ENCODE results near the gene PLAGL2. TPM values are rescaled to one million over a fixed set of nuclear protein-coding genes. Genes with fewer than 3 reads are reported as not detected.

Gene PLAGL2
- total RNA-seq, 1 donor from 2014 or later: 11.8 TPM

DNA sequence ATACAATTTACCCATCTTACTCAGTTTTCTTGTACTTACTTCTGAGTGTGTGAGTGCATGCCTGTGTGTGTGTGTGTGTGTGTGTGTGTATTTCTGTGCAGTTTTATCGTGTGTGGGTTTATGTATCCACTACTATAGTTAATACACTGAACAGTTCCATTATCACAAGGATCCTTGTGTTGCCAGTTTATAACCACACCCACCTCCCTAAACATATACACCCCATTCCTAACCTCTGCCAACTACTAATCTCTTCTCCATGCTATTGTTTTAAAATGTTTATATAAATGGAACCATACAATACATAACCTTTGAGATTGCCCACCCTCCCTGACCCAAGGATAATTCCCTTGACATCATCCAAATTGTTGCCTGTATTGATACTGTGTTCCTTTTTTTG is 18.8 kb upstream of the PLAGL2 start:
- Mint-ChIP-seq H3K9me3 (ENCODE audit: unreplicated experiment) (no peaks in the 10 kb centered on the region), H3K36me3 (ENCODE audit: unreplicated experiment) (peaks cover 28% of the 10 kb centered on the region), H3K27ac (ENCODE audit: unreplicated experiment) (no peak overlapping the region), H3K4me1 (ENCODE audit: unreplicated experiment) (no peaks in the 10 kb centered on the region), H3K4me3 (ENCODE audit: unreplicated experiment) (no peak overlapping the region), H3K27me3 (ENCODE audit: unreplicated experiment) (no peaks in the 10 kb centered on the region)
- TF ChIP-seq, protein P1, sequence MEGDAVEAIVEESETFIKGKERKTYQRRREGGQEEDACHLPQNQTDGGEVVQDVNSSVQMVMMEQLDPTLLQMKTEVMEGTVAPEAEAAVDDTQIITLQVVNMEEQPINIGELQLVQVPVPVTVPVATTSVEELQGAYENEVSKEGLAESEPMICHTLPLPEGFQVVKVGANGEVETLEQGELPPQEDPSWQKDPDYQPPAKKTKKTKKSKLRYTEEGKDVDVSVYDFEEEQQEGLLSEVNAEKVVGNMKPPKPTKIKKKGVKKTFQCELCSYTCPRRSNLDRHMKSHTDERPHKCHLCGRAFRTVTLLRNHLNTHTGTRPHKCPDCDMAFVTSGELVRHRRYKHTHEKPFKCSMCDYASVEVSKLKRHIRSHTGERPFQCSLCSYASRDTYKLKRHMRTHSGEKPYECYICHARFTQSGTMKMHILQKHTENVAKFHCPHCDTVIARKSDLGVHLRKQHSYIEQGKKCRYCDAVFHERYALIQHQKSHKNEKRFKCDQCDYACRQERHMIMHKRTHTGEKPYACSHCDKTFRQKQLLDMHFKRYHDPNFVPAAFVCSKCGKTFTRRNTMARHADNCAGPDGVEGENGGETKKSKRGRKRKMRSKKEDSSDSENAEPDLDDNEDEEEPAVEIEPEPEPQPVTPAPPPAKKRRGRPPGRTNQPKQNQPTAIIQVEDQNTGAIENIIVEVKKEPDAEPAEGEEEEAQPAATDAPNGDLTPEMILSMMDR (IDR thresholded peaks at IDR 0.05): no peak
- DNase-seq (ENCODE audit: extremely low spot score, unreplicated experiment): no peak

GRCh38 chr20:32224463-32224862 is 16.9 kb upstream of the PLAGL2 start:
- Mint-ChIP-seq H3K4me1 (ENCODE audit: unreplicated experiment) (no peaks in the 10 kb centered on the region), H3K27me3 (ENCODE audit: unreplicated experiment) (no peaks in the 10 kb centered on the region), H3K36me3 (ENCODE audit: unreplicated experiment) (peaks cover 30% of the 10 kb centered on the region), H3K4me3 (ENCODE audit: unreplicated experiment) (no peak overlapping the region), H3K27ac (ENCODE audit: unreplicated experiment) (no peak overlapping the region), H3K9me3 (ENCODE audit: unreplicated experiment) (no peaks in the 10 kb centered on the region)
- TF ChIP-seq, protein P1 (IDR thresholded peaks at IDR 0.05): no peak
- DNase-seq (ENCODE audit: extremely low spot score, unreplicated experiment): no peak

DNA sequence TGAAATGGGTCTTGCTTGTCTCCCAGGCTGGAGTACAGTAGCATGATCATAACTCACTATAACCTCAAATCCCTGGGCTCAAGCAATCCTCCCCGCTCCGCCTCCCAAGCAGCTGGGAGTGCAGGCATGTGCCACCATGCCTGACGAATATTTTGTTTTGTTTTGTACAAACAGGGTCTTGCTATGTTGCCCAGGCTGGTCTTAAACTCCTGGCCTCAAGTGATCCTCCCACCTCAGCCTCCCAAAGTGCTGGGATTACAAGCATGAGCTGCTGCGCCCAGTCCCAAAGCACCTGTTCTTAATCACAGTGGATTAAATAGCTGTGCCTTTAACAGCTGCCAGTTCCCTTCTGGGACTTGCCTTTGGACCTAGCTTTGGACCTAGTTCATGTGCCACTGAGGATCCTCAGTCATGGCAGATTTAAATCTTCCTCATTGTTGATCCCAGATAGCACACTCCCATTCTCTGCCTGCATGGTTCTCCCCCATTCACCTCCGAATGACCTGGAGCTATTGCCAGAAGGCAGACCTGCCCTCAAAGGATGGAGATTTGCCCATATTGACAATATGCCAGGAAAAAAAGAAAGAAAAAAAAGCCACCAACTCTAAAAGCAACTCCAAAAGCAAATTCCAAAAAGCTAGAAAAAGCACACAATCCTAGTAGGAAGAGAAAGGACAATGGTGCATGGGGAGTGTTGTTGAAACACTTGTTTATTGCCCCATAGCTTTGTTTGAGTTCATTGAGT is 10.8 kb upstream of the PLAGL2 start:
- no peaks in the 10 kb centered on the region for H3K9me3 Mint-ChIP-seq (ENCODE audit: unreplicated experiment)
- H3K4me1 Mint-ChIP-seq (ENCODE audit: unreplicated experiment): no peaks in the 10 kb centered on the region
- peaks cover 28% of the 10 kb centered on the region for H3K36me3 Mint-ChIP-seq (ENCODE audit: unreplicated experiment)
- H3K27me3 Mint-ChIP-seq (ENCODE audit: unreplicated experiment): no peaks in the 10 kb centered on the region
- DNase-seq (ENCODE audit: extremely low spot score, unreplicated experiment): no peak
- no peak overlapping the region for H3K27ac Mint-ChIP-seq (ENCODE audit: unreplicated experiment)
- TF ChIP-seq, protein P1 (IDR thresholded peaks at IDR 0.05): no peak
- H3K4me3 Mint-ChIP-seq (ENCODE audit: unreplicated experiment): no peak overlapping the region

GRCh38 chr20:32216179-32217142 is 8.9 kb upstream of the PLAGL2 start:
- TF ChIP-seq, protein P1 (IDR thresholded peaks at IDR 0.05): no peak

DNA sequence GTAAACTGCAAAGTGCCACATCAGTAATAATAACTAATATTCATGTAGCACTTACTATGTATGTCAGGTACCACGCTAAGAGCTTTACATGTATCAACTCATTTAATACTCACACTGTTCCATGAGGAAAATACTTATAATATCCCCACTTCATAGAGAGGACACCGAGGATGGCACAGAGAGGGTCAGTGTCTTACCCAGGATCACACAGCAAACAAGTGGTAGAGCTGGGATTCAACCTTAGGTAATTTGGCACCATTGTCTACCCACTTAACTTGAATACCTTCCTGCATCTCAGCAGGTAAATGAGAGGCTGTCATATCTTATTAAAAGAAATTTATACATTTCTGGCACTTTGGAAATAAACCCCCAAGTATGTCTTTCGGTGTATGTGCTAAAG is 8.2 kb upstream of the PLAGL2 start:
- peaks cover 31% of the 10 kb centered on the region for H3K36me3 Mint-ChIP-seq (ENCODE audit: unreplicated experiment)
- no peaks in the 10 kb centered on the region for H3K27me3 Mint-ChIP-seq (ENCODE audit: unreplicated experiment)
- TF ChIP-seq, protein P1 (IDR thresholded peaks at IDR 0.05): no peak
- no peaks in the 10 kb centered on the region for H3K4me1 Mint-ChIP-seq (ENCODE audit: unreplicated experiment)
- H3K27ac Mint-ChIP-seq (ENCODE audit: unreplicated experiment): no peak overlapping the region
- no peaks in the 10 kb centered on the region for H3K9me3 Mint-ChIP-seq (ENCODE audit: unreplicated experiment)
- no peak for DNase-seq (ENCODE audit: extremely low spot score, unreplicated experiment)
- no peak overlapping the region for H3K4me3 Mint-ChIP-seq (ENCODE audit: unreplicated experiment)

More at GRCh38 chr20:32216179-32217142, 8.9 kb upstream of the PLAGL2 start:
- H3K27ac Mint-ChIP-seq (ENCODE audit: unreplicated experiment): no peak overlapping the region
- no peaks in the 10 kb centered on the region for H3K27me3 Mint-ChIP-seq (ENCODE audit: unreplicated experiment)
- no peak for DNase-seq (ENCODE audit: extremely low spot score, unreplicated experiment)
- peaks cover 35% of the 10 kb centered on the region for H3K36me3 Mint-ChIP-seq (ENCODE audit: unreplicated experiment)
- no peak overlapping the region for H3K4me3 Mint-ChIP-seq (ENCODE audit: unreplicated experiment)
- no peaks in the 10 kb centered on the region for H3K4me1 Mint-ChIP-seq (ENCODE audit: unreplicated experiment)
- H3K9me3 Mint-ChIP-seq (ENCODE audit: unreplicated experiment): no peaks in the 10 kb centered on the region
